PC-9 (cell line): Measurements from ENCODE around the gene FUT2. TPM values are rescaled to one million over a fixed set of nuclear protein-coding genes. Genes with fewer than 3 reads are reported as not detected.

ENCODE experiments used
- BruUV-seq: library from RNA; stranded (reverse); fragments of 400-500 nt; replicated peaks from 2 replicates; lab custom pipeline; 2021; lab: Mats Ljungman, UMichigan
- CTCF ChIA-PET: fragments of 300-600 bp; sonication (Branson Sonifier 250); formaldehyde crosslinking; loops from one replicate; lab custom pipeline; 2022; ENCODE audit warnings: antibody characterized with exemption; lab: Charles Lee
- POLR2A ChIA-PET: fragments of 300-600 bp; sonication (Branson Sonifier 250); formaldehyde crosslinking; loops from one replicate; lab custom pipeline; 2022; ENCODE audit warnings: antibody characterized with exemption; ENCODE audit not compliant: unreplicated experiment; lab: Charles Lee
- DNase-seq, 2 experiments: peaks; one replicate each; pipeline versions ENCODE4 v3.0.0 to v3.0.0-alpha.2; 2015 to 2022; ENCODE audit warnings: mixed read lengths in 1 of 2
- H2AFZ ChIP-seq: fragments of 200-600 bp; sonication (generic); 2 replicates; pipeline ENCODE4 v1.8.1; 2017; ENCODE audit warnings: antibody characterized with exemption
- H3F3A ChIP-seq: fragments of 200-600 bp; sonication (generic); 2 replicates; pipeline ENCODE4 v1.8.1; 2017; ENCODE audit warnings: antibody characterized with exemption, mild to moderate bottlenecking, low read depth; ENCODE audit not compliant: insufficient read depth
- H3K27ac ChIP-seq: fragments of 200-600 bp; sonication (generic); 2 replicates; pipeline ENCODE4 v1.6.1; 2016; ENCODE audit warnings: mixed run types
- H3K27me3 ChIP-seq: fragments of 200-600 bp; sonication (generic); 2 replicates; pipeline ENCODE4 v1.6.1; 2016; ENCODE audit warnings: low read depth, mixed run types; ENCODE audit not compliant: insufficient read depth
- H3K36me3 ChIP-seq: fragments of 200-600 bp; sonication (generic); 2 replicates; pipeline ENCODE4 v1.6.1; 2016; ENCODE audit warnings: low read depth, mixed run types
- H3K4me1 ChIP-seq: fragments of 200-600 bp; sonication (generic); replicated peaks from 2 replicates; pipeline ENCODE4 v1.6.1; 2016; ENCODE audit warnings: mixed run types; ENCODE audit not compliant: insufficient read depth
- H3K4me2 ChIP-seq: fragments of 200-600 bp; sonication (generic); 2 replicates; pipeline ENCODE4 v1.6.1; 2017; ENCODE audit warnings: mixed run types
- H3K4me3 ChIP-seq: fragments of 200-600 bp; sonication (generic); 2 replicates; pipeline ENCODE4 v1.6.1; 2016; ENCODE audit warnings: mixed run types
- H3K79me2 ChIP-seq: fragments of 200-600 bp; sonication (generic); 2 replicates; pipeline ENCODE4 v1.6.1; 2017; ENCODE audit warnings: low read depth, mixed run types
- H3K9me2 ChIP-seq: fragments of 200-600 bp; sonication (generic); 2 replicates; pipeline ENCODE4 v1.8.1; 2017; ENCODE audit warnings: mild to moderate bottlenecking; ENCODE audit not compliant: insufficient read depth
- H3K9me3 ChIP-seq: fragments of 200-600 bp; sonication (generic); 2 replicates; pipeline ENCODE4 v1.8.1; 2016; ENCODE audit warnings: low read depth; ENCODE audit not compliant: insufficient read depth
- H4K20me1 ChIP-seq: fragments of 200-600 bp; sonication (generic); 2 replicates; pipeline ENCODE4 v1.8.1; 2017; ENCODE audit not compliant: insufficient read depth
- EZH2 ChIP-seq: fragments of 200-600 bp; sonication (generic); IDR thresholded peaks from 2 replicates; pipeline ENCODE4 v1.8.0; 2017; ENCODE audit warnings: antibody characterized with exemption, low read depth
- intact Hi-C: fragments of 100-400 bp; cut with micrococcal nuclease; formaldehyde crosslinking; loops from one replicate; pipeline ENCODE4 v1.10.0; 2022; ENCODE audit not compliant: unreplicated experiment
- total RNA-seq: library from RNA; stranded (reverse); gene quantifications from 2 replicates; pipeline ENCODE4 v1.2.3, GENCODE V29; 2021
- TF ChIP-seq, protein P1 (sequence below): fragments of 200-600 bp; sonication (generic); conservative IDR thresholded peaks from 2 replicates; pipeline ENCODE4 v1.6.1; 2017; ENCODE audit warnings: mixed run types, antibody characterized with exemption, mild to moderate bottlenecking, moderate library complexity

FUT2 gene
- total RNA-seq, 1 experiment from 2014 or later: 8.7 TPM

DNA sequence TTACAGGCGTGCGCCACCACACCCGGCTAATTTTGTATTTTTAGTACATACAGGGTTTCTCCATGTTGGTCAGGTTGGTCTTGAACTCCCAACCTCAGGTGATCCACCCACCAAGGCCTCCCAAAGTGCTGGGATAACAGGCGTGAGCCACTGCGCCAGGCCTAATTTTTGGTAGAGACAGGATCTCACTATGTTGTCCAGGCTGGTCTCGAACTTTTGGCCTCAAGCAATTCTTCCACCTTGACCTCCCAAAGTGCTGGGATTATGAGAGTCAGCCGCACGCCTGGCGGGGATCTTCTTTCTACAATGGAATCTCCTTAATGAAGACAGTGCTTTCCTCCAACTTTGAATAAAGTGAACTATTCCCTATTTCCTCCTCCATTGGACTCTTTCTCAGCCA lies 38.9 kb downstream of the FUT2 start:
- intact Hi-C loops: loop anchor here (5.0 kb wide), 2 partner anchors 57 to 97 kb away; partner anchors contain the start of gene DBP
- H3K4me3 ChIP-seq: peak overlapping the region; percentile 54; the same call in 1 of the 2 replicates
- ChIA-PET POLR2A (no interaction called here), CTCF (interaction anchor here (0.5 kb wide), 1 partner anchor 49 kb away, joined by 4 read pairs; no protein-coding TSS in a partner anchor)
- H3K27me3 ChIP-seq: no peaks in the 10 kb centered on the region
- H3K4me1 ChIP-seq: no peaks in the 10 kb centered on the region
- BruUV-seq: no TSS peak
- H4K20me1 ChIP-seq: no peaks in the 10 kb centered on the region
- peaks cover 3% of the 10 kb centered on the region; the same call in 1 of the 2 replicates for H3K9me3 ChIP-seq
- H3K9me2 ChIP-seq: no peaks in the 10 kb centered on the region
- H3F3A ChIP-seq: peaks cover 15% of the 10 kb centered on the region
- TF ChIP-seq, protein P1, sequence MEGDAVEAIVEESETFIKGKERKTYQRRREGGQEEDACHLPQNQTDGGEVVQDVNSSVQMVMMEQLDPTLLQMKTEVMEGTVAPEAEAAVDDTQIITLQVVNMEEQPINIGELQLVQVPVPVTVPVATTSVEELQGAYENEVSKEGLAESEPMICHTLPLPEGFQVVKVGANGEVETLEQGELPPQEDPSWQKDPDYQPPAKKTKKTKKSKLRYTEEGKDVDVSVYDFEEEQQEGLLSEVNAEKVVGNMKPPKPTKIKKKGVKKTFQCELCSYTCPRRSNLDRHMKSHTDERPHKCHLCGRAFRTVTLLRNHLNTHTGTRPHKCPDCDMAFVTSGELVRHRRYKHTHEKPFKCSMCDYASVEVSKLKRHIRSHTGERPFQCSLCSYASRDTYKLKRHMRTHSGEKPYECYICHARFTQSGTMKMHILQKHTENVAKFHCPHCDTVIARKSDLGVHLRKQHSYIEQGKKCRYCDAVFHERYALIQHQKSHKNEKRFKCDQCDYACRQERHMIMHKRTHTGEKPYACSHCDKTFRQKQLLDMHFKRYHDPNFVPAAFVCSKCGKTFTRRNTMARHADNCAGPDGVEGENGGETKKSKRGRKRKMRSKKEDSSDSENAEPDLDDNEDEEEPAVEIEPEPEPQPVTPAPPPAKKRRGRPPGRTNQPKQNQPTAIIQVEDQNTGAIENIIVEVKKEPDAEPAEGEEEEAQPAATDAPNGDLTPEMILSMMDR: no peak
- no peak for TF ChIP-seq EZH2
- no peak overlapping the region for H2AFZ ChIP-seq
- no peaks in the 10 kb centered on the region for H3K36me3 ChIP-seq
- DNase-seq: no peak
- H3K4me2 ChIP-seq: peak overlapping the region; percentile 78
- no peak overlapping the region for H3K27ac ChIP-seq
- no peaks in the 10 kb centered on the region for H3K79me2 ChIP-seq

DNA sequence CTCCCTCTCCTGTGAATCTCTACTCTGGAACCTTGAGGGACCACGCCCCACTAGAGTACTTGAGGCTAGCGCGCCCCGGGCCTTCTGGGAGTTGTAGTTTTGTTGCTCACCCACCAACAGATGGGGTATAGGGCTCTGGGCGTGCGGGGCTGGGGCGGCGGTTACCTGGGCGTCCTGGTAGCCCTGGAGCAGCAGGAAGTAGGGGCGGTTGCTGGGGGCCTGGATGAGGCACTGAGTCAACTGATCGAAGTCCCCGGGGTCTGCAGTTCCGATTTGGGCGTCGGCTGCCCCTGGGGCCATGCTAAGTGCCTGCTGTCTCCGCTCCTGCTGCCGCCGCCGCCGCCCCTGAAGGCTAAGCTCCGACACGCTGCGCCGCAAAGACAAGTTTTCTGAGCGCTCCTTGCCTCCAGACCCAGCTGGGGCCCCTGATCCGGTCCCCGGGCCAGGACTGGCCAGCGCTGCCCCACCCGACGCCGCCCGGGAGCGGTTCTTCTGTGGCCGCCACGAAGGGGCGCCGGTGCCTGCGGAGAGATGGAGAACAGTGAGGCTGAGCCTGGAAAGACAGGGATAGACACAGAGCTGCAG lies 39.4 kb downstream of the FUT2 start:
- intact Hi-C loops: loop anchor here (5.0 kb wide), 2 partner anchors 58 to 98 kb away; partner anchors contain the start of gene DBP
- POLR2A ChIA-PET: no interaction called here
- H3K27ac ChIP-seq: no peak overlapping the region

DNA sequence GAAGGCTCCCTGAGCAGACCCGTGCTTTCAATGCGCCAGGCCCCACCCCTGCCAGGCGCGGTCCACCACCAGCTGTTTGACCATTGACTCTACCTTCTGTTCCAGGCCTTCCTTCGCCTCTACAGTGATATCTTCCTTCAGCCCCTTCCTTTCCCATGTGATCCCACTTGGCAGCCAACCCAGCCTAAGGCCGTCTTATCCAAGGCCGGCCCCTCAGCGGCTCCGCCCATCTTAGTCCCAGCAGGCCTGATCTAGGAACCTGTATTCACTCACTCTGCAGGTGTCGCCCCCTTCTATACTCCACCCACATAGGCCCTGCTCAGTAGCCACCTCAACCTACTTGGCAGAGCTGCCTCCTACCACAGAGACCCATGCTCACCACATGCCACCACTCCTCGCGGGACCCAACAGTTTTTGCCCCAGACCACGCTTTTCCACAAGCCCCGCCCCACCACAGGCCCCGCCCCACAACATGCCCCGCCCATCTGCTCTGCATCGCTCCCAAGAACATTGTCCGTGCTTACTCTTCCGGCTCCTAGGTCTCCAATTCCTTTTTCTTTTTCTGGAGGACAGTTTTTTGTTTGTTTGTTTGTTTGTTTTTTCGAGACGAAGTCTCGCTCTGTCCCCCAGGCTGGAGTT lies 41.7 kb downstream of the FUT2 start:
- intact Hi-C loops: loop anchor here (5.0 kb wide), 2 partner anchors 60 to 100 kb away; partner anchors contain the start of gene DBP
- Histone ChIP-seq H3K9me3 (peaks cover 3% of the 10 kb centered on the region; the same call in 1 of the 2 replicates), H3K4me3 (no peak overlapping the region), H2AFZ (no peak overlapping the region), H3F3A (peaks cover 15% of the 10 kb centered on the region), H3K79me2 (no peaks in the 10 kb centered on the region), H3K27ac (no peak overlapping the region), H3K4me2 (no peak overlapping the region), H3K4me1 (no peaks in the 10 kb centered on the region; the same call in 1 of the 2 replicates), H3K9me2 (no peaks in the 10 kb centered on the region), H3K36me3 (no peaks in the 10 kb centered on the region), H4K20me1 (no peaks in the 10 kb centered on the region), H3K27me3 (no peaks in the 10 kb centered on the region)
- CTCF ChIA-PET: no interaction called here
- no TSS peak for BruUV-seq
- TF ChIP-seq, protein P1: no peak
- TF ChIP-seq EZH2: no peak
- POLR2A ChIA-PET: interaction anchor here (0.8 kb wide), 1 partner anchor 336 kb away, joined by 8 read pairs; no protein-coding TSS in a partner anchor
- DNase-seq: peak in 1 of 2 experiments; percentile 33

More for the DNA sequence above, 39.4 kb downstream of the FUT2 start:
- H3K4me2 ChIP-seq: peak overlapping the region; percentile 78
- peak; percentile 54 to 68 for DNase-seq
- TF ChIP-seq, protein P1: no peak; the same call in 1 of the 2 replicates
- no peak for TF ChIP-seq EZH2
- H3F3A ChIP-seq: peaks cover 15% of the 10 kb centered on the region
- H3K9me3 ChIP-seq: peaks cover 3% of the 10 kb centered on the region; the same call in 1 of the 2 replicates
- H2AFZ ChIP-seq: peak overlapping the region; percentile 79
- no peaks in the 10 kb centered on the region for H3K4me1 ChIP-seq
- no peaks in the 10 kb centered on the region for H4K20me1 ChIP-seq
- H3K79me2 ChIP-seq: no peaks in the 10 kb centered on the region
- peak overlapping the region; percentile 54 for H3K4me3 ChIP-seq
- no peaks in the 10 kb centered on the region for H3K9me2 ChIP-seq
- H3K27me3 ChIP-seq: no peaks in the 10 kb centered on the region
- CTCF ChIA-PET: interaction anchor here (0.5 kb wide), 1 partner anchor 49 kb away, joined by 4 read pairs; no protein-coding TSS in a partner anchor
- BruUV-seq: no TSS peak
- no peaks in the 10 kb centered on the region for H3K36me3 ChIP-seq
